EL (cell line): Measurements from ENCODE around the gene NR1H4.
A peak's percentile ranks its signal among the peaks of the same experiment; 100 is the strongest.
"Not testable (repeated sequence)": the region's sequence is repeated elsewhere in the genome, so short reads cannot be mapped to it uniquely, and the experiment has no call there.

Experiments used
- DNase-seq: peaks from one replicate; pipeline ENCODE4 v3.0.0-alpha.2; 2016

Gene NR1H4

DNA sequence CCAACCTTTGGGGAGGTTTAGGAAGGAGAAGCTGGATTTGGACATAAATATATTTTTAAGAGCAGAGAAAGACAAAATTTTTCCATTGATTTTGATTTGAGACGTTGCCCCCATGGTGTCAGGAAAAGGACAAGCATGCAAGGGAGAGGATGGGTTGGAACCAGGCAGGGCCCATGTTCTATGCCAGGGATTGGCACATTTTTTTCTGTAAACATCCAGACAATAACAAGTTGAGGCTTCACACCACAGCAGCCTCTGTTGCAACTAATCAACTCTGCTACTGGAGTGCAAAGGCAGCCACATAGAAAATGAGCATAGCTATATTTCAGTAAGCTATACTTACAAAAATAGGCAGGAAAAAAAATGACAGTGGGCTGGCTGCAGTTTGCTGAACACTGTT, 44.7 kb downstream of the NR1H4 start:
- no peak for DNase-seq

DNA sequence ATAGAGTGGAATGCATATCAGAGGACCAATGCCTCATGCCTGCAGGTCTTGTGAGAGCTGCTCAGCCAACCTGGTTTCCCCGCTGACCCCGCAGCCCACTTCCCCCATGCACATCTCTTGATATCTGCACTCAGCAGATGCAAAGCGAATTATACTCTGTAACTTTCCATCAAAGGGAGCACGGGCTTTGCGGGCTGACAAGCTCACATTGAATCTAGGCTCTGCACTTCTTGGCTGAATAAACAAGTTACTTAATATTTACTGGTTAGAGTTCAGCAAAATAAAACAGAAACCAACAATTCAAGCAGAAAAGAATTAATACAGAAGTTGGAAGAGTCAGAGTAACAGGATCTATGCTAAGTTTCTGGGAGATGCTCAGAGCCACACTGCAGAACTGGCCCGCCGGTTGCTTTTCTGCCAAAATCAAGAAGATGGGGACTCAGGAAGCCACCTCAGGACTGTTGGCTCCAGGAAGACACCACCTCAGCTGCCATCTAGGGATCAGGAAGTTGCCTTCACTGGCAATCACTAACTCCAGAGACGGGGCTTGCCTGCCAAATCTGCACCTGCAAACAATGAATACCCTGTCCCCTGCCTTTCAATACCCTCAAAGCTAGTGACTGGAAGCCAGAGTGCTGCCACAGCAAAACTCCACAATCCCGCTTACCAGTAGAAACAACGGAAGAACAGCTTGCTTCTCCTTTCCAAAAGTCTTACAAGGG, 46.5 kb downstream of the NR1H4 start:
- no peak for DNase-seq

DNA sequence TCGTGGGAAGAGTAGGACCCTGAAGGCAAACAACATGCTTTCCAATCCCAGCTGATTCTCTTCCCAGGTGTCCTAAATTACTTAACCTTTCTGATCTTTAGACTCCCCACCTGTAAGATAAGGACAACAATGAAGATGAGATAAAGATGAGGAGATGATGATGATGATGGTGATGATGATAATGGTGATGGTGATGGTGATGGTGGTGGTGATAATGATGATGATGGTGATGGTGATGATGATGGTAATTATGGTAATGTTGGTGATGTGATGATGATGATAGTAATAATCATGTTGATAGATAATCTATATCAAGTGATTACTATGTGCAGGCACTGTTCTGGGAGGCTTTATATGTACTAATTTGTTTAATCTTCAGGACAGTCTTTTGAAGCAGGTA, 48.3 kb downstream of the NR1H4 start:
- no peak for DNase-seq

DNA sequence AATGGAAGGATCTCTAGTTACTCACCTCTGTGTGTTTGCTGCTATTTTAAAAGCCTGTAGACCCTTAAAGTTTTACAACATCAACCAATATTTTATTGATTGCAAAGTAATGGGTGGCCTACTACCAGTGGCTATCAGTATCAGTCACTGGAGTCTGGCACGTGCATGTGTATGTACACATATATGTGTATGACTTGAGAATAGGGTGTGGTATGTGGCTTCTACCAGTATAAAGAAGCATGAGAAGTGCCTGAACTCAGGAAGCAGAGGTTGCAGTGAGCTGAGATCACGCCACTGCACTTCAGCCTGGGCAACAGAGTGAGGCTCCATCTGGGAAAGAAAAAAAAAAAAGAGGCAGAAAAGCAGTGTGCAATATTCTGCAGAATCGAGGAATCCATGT, 54.4 kb downstream of the NR1H4 start:
- DNase-seq = no peak

DNA sequence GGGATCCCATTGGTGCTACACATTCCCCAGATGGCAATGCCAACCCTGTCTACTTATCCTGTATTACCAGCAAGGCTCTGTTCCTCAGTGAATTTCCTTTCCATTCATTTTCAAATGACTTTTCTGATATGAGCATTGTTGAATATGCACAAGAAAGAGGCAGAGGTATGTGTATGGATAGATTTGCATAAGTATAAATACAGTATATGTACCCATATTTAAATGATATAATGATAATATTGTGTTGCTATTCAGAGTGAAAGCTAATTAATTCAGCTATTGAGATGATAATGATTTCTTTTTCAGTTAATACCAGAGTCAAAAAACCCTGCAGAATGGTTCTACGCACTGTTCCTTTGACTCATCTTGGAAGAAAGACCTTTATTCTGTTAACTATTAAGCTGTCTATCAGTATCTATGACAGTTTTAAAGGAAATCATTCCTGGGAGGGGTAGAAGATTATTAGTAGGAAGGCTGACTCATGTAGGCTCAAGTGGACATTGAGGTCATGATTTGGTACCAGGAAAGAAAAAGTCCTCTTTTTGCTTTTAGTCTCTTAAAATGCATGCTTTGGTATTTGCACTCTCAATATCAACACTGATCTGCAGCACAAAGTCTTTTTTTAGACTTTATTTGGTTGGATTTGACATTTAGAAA, 54.9 kb downstream of the NR1H4 start:
- no peak for DNase-seq

DNA sequence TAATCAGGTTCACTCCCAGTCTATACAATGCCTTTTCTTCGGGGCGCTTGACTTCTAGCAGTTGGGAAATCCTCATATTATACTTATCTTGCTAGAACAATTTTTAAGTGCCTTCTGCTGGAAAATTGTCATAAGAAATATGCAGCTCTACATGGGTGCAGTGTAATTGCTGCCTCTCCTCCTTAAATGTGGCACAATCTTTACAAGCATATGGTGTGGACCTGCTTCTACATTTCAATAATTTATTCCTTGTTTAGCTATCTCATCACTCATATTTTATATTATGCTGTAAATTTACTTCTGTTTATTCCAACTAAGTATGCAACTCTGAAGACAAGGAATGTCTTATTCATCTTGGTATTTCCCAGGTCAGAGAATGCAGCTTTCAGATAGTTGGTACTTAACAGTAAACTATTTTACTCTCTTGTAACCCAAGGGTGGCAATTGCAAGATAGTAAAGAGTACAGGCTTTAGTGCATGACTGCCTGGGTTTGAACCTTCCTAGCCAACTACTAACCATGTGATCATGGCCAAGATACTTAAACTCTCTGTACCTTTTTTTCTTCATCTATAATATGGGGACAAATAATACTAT, 56.2 kb downstream of the NR1H4 start:
- DNase-seq = no peak

DNA sequence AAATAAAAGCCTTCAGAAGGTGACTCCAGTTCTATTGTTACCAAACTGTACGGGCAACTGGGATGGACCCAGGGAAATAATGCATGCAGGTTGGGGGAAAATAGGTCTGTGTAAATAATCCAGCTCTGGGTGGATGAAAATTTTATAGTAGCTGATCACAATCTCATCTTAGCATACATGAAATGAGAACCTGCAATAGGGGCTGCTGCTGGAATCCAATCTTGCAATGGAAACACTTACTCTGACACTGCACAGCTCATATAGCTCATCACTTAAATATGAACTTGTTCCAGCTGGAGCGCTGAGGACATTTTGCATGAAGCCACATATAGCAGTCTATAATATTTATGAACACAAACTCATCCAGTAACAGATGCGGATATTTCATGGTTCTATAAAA, 59.7 kb downstream of the NR1H4 start:
- DNase-seq = no peak

DNA sequence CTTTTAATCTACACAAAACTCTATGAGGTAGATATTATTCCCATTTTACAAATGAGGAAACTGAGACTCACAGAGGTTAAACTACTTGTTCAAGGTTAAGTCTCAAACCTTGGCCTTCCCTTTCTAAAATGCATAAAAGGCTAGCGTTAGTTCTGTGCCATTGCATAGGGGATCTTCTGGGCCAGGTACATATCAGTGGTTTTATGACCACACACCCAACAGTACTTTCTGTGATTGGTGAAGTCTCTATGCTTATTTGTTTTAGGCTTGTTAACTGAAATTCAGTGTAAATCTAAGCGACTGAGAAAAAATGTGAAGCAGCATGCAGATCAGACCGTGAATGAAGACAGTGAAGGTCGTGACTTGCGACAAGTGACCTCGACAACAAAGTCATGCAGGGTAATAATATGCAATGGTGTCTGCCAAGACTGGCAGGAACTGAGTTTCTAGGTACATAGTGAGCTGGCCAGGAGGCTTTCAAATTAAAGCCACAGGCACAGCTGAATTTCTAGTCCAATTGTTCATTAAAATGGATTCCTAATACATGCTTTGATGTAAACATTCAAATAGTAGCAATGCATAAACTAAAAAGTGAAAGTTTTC, 61.1 kb downstream of the NR1H4 start:
- DNase-seq = no peak

DNA sequence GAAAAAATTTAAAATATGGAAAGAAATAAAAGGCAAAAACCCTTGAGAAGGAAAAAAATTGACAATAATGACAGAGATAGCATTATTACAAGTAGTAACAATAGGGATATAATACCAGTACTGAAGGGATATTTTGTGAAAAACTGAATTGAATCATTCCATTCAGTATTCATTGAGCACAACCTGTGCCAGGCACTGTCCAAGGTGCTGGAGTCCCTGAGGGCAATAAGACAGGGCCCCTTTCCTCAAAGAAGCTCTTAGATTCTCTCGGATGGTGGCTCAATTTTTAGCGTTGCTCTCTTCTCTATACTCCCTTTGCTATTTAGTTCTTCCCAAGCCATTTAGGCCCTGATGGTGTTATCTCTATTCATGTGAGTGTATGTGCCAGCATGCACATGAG, 65.5 kb downstream of the NR1H4 start:
- peak; percentile 41 for DNase-seq

DNA sequence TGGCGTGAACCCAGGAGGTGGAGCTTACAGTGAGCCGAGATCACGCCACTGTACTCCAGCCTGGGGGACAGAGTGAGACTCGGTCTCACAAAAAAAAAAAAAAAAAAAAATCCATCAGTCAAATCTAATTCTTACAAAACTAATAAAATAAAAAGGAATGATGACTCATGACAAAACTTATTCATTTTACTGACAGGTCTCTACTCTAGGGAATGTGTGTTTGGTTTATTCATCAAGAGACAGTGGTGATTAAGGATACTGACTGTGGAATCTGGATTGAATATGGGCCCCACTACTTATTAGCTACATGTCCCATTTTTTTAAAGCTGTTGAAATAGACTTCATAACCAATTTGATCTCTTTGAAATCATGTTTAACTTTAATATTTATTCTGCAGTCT, 70.5 kb downstream of the NR1H4 start:
- no peak for DNase-seq

DNA sequence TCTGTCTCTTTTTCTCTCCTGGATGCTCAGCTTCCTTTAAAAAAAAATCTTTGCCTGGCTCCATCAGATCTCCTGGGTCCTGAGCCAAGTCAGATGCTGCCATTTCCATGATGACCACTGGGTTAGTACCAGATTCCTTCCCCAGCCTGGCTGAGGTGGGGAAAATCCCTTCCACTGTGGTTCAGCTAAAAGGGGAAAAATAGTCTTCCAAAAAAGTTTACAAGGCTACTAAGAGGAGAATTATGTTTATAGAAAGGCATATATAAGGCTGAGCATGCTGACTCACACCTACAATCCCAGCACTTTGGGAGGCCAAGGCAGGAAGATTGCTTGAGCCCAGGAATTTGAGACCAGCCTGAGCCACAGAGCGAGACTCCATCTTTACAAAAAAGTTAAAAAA, 71.4 kb downstream of the NR1H4 start:
- DNase-seq = peak; percentile 47

DNA sequence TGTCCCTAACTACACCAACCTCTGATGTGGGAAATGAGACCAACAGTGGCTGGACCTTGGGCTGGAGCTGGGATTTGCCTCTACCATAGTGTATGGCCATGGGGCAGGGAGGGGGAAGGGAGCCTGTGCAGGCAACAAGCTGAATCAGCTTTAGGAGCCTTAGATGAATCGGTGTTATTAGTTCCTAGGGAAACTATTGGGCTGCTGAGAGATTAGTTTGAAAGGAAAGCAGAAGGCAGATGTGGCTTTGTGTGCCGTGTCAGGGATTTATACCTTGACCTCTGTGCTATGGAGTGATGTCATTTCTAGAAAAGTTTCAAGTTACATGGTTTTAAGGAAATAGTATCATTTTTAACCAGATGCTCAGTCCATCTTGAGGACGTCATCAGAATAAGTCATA, 80.3 kb downstream of the NR1H4 start:
- DNase-seq = no peak

DNA sequence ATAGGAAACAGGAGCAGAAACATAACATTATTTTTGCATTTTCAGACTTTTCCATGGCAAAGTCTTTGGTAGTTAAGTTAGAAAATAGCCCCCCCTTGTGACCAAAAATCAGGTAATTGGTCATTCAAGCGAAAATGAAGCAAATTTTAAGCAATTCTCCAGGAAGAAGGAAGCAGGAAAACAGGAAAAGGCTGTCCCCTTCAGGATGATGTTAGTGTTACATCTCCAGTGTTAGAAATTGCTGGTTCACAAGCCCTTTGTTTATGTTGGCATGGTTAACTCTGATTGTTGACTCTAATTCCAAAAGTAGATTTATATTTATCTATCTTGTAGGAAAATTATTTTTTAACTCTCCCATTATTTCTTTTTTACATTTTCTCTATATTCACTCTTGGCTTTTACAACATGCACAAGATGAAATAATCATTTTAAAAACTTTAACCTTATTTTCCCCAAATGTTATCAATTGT, 81.0 kb downstream of the NR1H4 start:
- peak; percentile 84 for DNase-seq

DNA sequence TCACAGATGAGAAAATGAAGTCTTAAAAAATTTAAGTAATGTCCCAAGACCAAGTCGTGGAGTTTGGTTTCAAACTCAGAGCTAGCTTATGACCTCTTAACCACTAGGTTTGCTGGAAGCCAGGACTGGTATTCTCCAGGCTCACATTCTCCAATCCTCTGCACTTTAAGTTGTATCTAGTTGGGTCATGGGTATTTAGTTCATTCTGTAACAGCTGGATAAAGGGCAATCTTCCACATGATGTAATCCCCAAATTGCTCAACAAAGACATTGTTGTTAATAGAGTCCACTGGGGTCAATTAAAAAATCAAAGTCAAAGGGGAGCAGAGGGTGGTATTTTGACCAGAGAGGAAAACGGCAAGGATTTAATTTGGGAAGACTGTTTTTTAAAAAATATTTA, 82.1 kb downstream of the NR1H4 start:
- DNase-seq = no peak

DNA sequence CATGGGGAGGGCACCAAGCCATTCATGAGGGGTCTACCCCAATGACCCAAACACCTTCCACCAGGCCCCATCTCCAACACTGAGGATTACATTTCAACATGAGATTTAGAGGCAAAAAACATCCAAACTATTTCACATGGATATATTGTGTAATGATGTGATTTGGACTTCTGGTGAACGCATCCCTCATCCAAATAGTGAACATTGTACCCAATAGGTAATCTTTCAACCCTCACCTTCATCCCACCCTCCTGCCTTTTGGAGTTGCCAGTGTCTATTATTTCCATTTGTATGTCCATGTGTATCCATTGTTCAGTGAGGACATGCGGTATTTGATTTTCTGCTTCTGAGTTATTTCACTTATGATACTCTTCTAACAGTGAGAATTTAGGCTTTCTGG, 83.7 kb downstream of the NR1H4 start:
- DNase-seq = no peak

DNA sequence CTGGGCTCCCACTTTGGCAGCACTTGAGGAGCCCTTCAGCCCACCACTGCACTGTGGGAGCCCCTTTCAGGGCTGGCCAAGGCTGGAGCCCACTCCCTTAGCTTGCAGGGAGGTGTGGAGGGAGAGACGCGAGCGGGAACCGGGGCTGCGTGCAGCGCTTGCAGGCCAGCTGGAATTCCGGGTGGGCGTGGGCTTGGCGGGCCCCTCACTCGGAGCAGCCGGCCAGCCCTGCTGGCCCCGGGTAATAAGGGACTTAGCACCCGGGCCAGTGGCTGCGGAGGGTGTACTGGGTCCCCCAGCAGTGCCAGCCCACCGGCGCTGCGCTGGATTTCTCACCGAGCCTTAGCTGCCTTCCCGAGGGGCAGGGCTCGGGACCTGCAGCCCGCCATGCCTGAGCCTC, 85.6 kb downstream of the NR1H4 start:
- DNase-seq = not testable (repeated sequence)

DNA sequence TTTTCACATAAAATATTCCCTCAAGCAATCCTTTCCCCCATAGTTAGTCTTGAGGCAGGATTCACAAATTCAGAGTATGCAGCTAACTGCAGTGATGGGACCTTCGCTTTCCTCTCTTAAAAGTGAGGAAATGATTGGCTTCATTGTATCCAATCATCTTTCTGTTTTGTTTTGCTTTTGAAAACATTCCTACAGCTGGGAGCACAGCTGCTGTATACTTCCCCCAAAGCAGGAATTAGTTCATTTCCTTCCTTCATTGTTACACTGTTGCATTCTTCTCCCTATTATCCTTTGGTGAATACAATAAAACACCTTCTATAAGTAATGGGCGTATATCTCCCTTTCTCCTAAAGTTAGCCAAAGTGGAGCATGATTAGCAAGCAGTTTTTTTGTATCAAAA, 90.4 kb downstream of the NR1H4 start:
- no peak for DNase-seq

DNA sequence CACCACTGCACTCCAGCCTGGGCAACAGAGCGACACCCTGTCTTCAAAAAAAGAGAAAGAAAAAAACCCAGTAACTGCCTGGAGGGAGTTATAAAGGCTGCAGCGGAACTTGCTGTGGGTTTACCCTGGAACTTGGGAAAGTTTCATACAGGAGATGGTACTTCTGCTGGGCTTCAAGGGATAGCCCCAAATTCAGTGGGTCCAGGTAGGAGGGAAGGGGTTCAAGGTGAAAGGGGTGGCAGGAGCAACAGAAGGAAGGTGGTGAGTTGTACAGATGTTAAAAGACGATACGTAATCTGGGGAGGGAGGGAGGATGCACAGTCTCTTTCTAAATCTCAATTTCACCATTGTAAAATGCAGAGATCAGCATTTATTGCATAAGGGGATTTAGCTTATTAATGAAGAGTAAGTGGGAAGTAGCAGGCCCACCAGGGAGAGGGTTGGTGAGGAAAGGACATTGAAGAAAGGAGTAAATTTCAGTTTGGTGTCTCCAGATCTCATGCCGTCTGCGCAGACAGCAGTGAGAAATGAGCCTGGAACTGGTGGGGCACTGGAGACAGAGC, 91.3 kb downstream of the NR1H4 start:
- DNase-seq = no peak

DNA sequence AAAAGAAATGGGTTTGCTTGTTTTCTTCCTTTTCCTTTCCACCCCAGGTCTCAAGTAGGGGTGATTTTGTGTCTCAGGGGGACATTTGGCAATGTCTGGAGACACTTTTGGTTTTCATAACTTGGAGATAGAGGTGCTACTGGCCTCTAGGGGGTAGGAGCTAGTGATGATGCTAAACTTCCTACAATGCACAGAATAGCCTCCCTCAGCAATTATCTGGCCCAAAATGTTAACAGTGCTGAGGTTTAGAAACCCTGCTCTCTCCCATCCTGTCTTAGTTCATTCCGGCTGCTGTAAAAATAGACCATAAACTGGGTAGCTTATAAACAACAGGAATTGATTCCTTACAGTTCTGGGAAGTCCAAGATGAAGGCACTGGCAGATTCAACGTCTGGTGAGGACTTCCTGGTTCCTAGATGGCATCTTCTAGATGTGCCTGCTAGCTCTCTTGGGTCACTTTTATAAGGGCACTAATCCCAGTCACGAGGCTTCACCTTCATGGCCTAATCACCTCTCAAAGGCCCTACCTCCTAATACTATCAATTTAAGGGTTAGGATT, 92.4 kb downstream of the NR1H4 start:
- no peak for DNase-seq

DNA sequence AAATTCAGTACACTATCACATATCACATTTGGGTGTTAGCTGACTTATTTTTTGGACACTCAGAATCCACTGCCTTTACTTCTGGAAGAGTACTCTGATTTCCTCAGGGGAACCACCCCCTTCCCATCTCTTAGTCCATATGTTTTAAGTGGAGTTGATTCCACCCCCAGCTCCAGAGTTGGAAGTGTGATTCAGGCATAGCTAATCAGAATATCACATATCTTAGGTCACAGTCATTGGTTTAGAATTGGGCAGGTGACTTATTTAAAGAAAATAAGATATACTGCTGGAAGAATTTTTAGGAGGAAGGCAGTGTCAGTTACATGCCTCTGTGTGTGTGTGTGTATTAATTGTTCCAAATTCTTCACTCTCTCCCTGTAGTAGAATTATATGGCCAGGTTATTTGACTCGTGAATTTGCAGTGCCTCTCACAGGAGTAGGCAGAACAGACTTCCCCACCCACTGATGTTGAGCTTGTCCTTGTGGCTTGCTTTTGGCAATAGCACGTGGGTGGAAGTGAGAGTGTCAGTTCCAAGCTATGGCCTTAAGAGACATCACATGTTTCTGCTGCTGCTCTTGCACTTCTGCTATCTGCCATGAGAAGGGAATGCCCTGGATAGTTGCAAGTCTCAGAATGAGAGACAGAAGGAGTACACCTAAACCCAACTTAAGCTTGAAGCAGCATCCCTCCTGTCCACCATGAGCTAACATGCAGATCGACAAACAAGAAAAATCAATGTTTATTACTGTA, 93.4 kb downstream of the NR1H4 start:
- peak; percentile 19 for DNase-seq

DNA sequence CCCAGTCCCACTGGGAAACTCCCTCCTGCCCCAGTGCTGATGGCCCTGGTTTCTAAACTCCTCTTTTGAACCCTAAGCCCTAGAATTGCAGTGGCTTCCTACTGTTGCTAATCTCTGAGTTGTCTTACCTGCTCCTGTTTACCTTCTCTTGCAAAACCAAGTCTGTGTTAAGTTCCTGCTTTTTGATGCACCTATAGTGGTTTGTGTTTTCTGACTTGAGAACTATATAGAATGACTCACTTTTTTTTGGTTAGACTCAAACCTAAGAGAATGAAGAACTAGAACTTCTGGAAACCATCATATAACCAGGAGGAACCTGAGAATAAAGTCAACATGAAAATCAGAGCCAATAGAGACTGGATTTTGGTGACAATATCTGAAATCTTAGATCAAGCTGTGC, 94.3 kb downstream of the NR1H4 start:
- DNase-seq = no peak

DNA sequence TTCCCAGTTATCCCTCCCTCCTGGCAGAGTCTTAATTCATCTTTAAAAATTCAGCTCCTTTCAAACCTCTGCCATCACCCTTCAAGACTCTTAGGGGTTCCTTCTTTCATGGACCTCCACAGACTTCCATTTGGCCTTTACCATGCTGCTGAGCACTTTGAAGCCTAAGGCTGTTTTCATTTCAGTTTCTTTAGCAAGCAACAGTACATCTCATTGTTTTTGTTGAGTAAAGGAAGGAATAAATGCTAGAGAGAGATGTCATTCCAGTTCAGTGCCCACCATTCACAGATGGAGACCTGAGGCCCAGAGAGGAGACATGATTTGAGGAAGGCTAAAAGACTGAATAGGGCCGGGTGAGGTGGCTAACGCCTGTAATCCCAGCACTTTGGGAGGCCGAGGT, 98.5 kb downstream of the NR1H4 start:
- no peak for DNase-seq
